Parathyroid adenoma (tissue), 2 donors: ENCODE data around the gene COA4.

ENCODE experiments used
- H2AFZ ChIP-seq: fragments of 300-600 bp; sonication (generic); one replicate; pipeline ENCODE4 v1.7.0; 2017; ENCODE audit warnings: antibody characterized with exemption, mild to moderate bottlenecking
- H3K27ac ChIP-seq: fragments of 300-600 bp; sonication (generic); one replicate; pipeline ENCODE4 v1.7.0; 2017
- H3K27me3 ChIP-seq: fragments of 300-600 bp; sonication (generic); one replicate; pipeline ENCODE4 v1.7.0; 2017; ENCODE audit warnings: low read length; ENCODE audit not compliant: control insufficient read depth, insufficient read depth
- H3K36me3 ChIP-seq: fragments of 300-600 bp; sonication (generic); one replicate; pipeline ENCODE4 v1.7.0; 2017; ENCODE audit warnings: low read length; ENCODE audit not compliant: control insufficient read depth, insufficient read depth
- H3K4me1 ChIP-seq: fragments of 300-600 bp; sonication (generic); one replicate; pipeline ENCODE4 v1.7.0; 2017; ENCODE audit warnings: control low read depth
- H3K4me2 ChIP-seq: fragments of 300-600 bp; sonication (generic); one replicate; pipeline ENCODE4 v1.7.0; 2017; ENCODE audit warnings: low read length
- H3K4me3 ChIP-seq: fragments of 300-600 bp; sonication (generic); one replicate; pipeline ENCODE4 v1.7.0; 2017; ENCODE audit warnings: low read depth, low read length
- H3K79me2 ChIP-seq: fragments of 300-600 bp; sonication (generic); one replicate; pipeline ENCODE4 v1.7.0; 2017; ENCODE audit warnings: control low read depth
- H3K9ac ChIP-seq: fragments of 300-600 bp; sonication (generic); one replicate; pipeline ENCODE4 v1.7.0; 2017; ENCODE audit warnings: mild to moderate bottlenecking
- H3K9me3 ChIP-seq: fragments of 300-600 bp; sonication (generic); one replicate; pipeline ENCODE4 v1.7.0; 2017; ENCODE audit warnings: low read length; ENCODE audit not compliant: control insufficient read depth
- TF ChIP-seq, protein P1 (sequence below): fragments of 300-600 bp; sonication (generic); IDR thresholded peaks from one replicate; pipeline ENCODE4 v1.7.0; 2017; ENCODE audit warnings: antibody characterized with exemption, mild to moderate bottlenecking
- donor health status: primary hyperparathyroidism.

Gene COA4

GRCh38 chr11:73913472-73913871 lies 36.8 kb upstream of the COA4 start:
- H3K27ac ChIP-seq, result no peak overlapping the region
- H3K9me3 ChIP-seq, result no peaks in the 10 kb centered on the region
- H2AFZ ChIP-seq, result no peak overlapping the region
- H3K27me3 ChIP-seq, result no peaks in the 10 kb centered on the region
- no peaks in the 10 kb centered on the region for H3K36me3 ChIP-seq
- no peak overlapping the region for H3K4me2 ChIP-seq
- no peaks in the 10 kb centered on the region for H3K79me2 ChIP-seq
- TF ChIP-seq, protein P1, sequence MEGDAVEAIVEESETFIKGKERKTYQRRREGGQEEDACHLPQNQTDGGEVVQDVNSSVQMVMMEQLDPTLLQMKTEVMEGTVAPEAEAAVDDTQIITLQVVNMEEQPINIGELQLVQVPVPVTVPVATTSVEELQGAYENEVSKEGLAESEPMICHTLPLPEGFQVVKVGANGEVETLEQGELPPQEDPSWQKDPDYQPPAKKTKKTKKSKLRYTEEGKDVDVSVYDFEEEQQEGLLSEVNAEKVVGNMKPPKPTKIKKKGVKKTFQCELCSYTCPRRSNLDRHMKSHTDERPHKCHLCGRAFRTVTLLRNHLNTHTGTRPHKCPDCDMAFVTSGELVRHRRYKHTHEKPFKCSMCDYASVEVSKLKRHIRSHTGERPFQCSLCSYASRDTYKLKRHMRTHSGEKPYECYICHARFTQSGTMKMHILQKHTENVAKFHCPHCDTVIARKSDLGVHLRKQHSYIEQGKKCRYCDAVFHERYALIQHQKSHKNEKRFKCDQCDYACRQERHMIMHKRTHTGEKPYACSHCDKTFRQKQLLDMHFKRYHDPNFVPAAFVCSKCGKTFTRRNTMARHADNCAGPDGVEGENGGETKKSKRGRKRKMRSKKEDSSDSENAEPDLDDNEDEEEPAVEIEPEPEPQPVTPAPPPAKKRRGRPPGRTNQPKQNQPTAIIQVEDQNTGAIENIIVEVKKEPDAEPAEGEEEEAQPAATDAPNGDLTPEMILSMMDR, result no peak
- no peaks in the 10 kb centered on the region for H3K4me1 ChIP-seq
- H3K9ac ChIP-seq, result no peak overlapping the region
- no peak overlapping the region for H3K4me3 ChIP-seq

GRCh38 chr11:73912026-73912425 lies 35.4 kb upstream of the COA4 start:
- Histone ChIP-seq H3K4me1 (no peaks in the 10 kb centered on the region), H3K36me3 (no peaks in the 10 kb centered on the region), H2AFZ (no peak overlapping the region), H3K9me3 (no peaks in the 10 kb centered on the region), H3K27me3 (no peaks in the 10 kb centered on the region), H3K9ac (no peak overlapping the region), H3K4me3 (no peak overlapping the region), H3K4me2 (no peak overlapping the region), H3K79me2 (no peaks in the 10 kb centered on the region), H3K27ac (no peak overlapping the region)
- TF ChIP-seq, protein P1, result no peak

DNA sequence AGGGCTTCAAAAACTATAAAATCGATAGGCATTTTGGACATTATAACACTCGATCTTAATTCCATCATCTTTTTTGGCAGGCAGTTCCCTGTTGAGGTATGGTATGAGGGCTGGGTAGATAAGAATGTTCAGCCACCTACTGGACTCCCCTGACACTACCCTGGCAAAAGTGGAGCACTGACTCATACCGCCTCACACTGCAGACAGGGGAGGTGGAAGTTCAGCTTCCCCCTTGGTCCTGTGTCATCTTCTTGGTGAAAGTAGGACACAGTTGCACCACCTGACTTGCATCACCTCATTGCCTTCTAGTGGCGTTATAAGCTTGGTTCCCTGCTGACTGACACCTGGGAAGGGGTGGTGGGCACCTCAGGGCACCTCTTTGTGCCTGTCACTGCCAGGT lies 30.5 kb upstream of the COA4 start:
- H3K36me3 ChIP-seq, result no peaks in the 10 kb centered on the region
- TF ChIP-seq, protein P1, result no peak

GRCh38 chr11:73902303-73902702 lies 25.7 kb upstream of the COA4 start:
- Histone ChIP-seq H3K27me3 (no peaks in the 10 kb centered on the region), H2AFZ (no peak overlapping the region), H3K4me3 (no peak overlapping the region), H3K79me2 (no peaks in the 10 kb centered on the region), H3K9me3 (no peaks in the 10 kb centered on the region), H3K36me3 (no peaks in the 10 kb centered on the region), H3K27ac (no peak overlapping the region), H3K9ac (no peak overlapping the region), H3K4me2 (no peak overlapping the region), H3K4me1 (no peaks in the 10 kb centered on the region)
- TF ChIP-seq, protein P1, result no peak

More for the DNA sequence above, 30.5 kb upstream of the COA4 start:
- Histone ChIP-seq H3K27me3 (no peaks in the 10 kb centered on the region), H3K27ac (no peak overlapping the region), H3K9ac (no peak overlapping the region), H3K4me2 (no peak overlapping the region), H3K4me1 (no peaks in the 10 kb centered on the region), H2AFZ (no peak overlapping the region), H3K79me2 (no peaks in the 10 kb centered on the region), H3K9me3 (no peaks in the 10 kb centered on the region), H3K4me3 (no peak overlapping the region)

GRCh38 chr11:73894725-73895335 lies 18.2 kb upstream of the COA4 start:
- H3K4me3 ChIP-seq, result no peak overlapping the region
- TF ChIP-seq, protein P1, result no peak
- no peak overlapping the region for H3K9ac ChIP-seq
- H3K27me3 ChIP-seq, result no peaks in the 10 kb centered on the region
- no peak overlapping the region for H2AFZ ChIP-seq
- H3K4me2 ChIP-seq, result no peak overlapping the region
- no peak overlapping the region for H3K27ac ChIP-seq
- no peaks in the 10 kb centered on the region for H3K36me3 ChIP-seq
- H3K4me1 ChIP-seq, result peaks cover 6% of the 10 kb centered on the region
- no peaks in the 10 kb centered on the region for H3K79me2 ChIP-seq
- no peaks in the 10 kb centered on the region for H3K9me3 ChIP-seq
